Erythroblast (primary cell): Measurements from ENCODE around the gene SCN2A.
"Not testable (repeated sequence)": the region's sequence is repeated elsewhere in the genome, so short reads cannot be mapped to it uniquely, and the experiment has no call there.

Experiments
- DNase-seq, 2 experiments: peaks; one replicate each; lab custom pipeline; 2025; lab: John Stamatoyannopoulos, UW
- GATA1 ChIP-seq: IDR thresholded peaks from 2 replicates; pipeline ENCODE4 v1.6.1; 2011; ENCODE audit warnings: low read depth, mild to moderate bottlenecking, control low read depth, low read length, moderate library complexity
- POLR2A ChIP-seq: IDR thresholded peaks from 2 replicates; pipeline ENCODE4 v1.6.1; 2011; ENCODE audit warnings: mild to moderate bottlenecking, low read length

SCN2A gene

GRCh38 chr2:165227571-165227970 is 11.6 kb upstream of the SCN2A start:
- no peak for TF ChIP-seq GATA1
- no peak for TF ChIP-seq POLR2A
- no peak for DNase-seq

GRCh38 chr2:165237056-165237455 is 2.2 kb upstream of the SCN2A start:
- no peak for TF ChIP-seq POLR2A
- TF ChIP-seq GATA1: no peak
- DNase-seq: no peak

GRCh38 chr2:165238295-165238694 is 919 bp upstream of the SCN2A start:
- peak; percentile 14 to 32 for DNase-seq
- TF ChIP-seq POLR2A (no peak), GATA1 (no peak)

- DNase-seq: no peak
- TF ChIP-seq POLR2A (no peak), GATA1 (no peak)
Measured at GRCh38 chr2:165239856-165240515, 772 bp downstream of the SCN2A start.

- no peak for TF ChIP-seq GATA1
- TF ChIP-seq POLR2A: no peak
- no peak for DNase-seq
Measured at GRCh38 chr2:165240916-165241315, 1.7 kb downstream of the SCN2A start.

- no peak for TF ChIP-seq POLR2A
- TF ChIP-seq GATA1: no peak
- no peak for DNase-seq
Measured at GRCh38 chr2:165245081-165245793, 6.0 kb downstream of the SCN2A start.

- TF ChIP-seq POLR2A (no peak), GATA1 (no peak)
- no peak for DNase-seq
Measured at GRCh38 chr2:165248238-165248637, 9.0 kb downstream of the SCN2A start.

GRCh38 chr2:165251366-165251765 is 12.2 kb downstream of the SCN2A start:
- no peak for DNase-seq
- TF ChIP-seq POLR2A: no peak
- no peak for TF ChIP-seq GATA1

- TF ChIP-seq GATA1 (no peak), POLR2A (no peak)
- no peak for DNase-seq
Measured at GRCh38 chr2:165253178-165253577, 14.0 kb downstream of the SCN2A start.

GRCh38 chr2:165256618-165257017 is 17.4 kb downstream of the SCN2A start:
- TF ChIP-seq POLR2A (no peak), GATA1 (no peak)
- DNase-seq: no peak

- not testable (repeated sequence) for DNase-seq
Measured at GRCh38 chr2:165260347-165260746, 21.1 kb downstream of the SCN2A start.

- DNase-seq: no peak
- no peak for TF ChIP-seq POLR2A
- TF ChIP-seq GATA1: no peak
Measured at GRCh38 chr2:165268754-165269153, 29.5 kb downstream of the SCN2A start.

- no peak for DNase-seq
- TF ChIP-seq POLR2A (no peak), GATA1 (no peak)
Measured at GRCh38 chr2:165273176-165273575, 34.0 kb downstream of the SCN2A start.

- DNase-seq: no peak
- no peak for TF ChIP-seq GATA1
- no peak for TF ChIP-seq POLR2A
Measured at GRCh38 chr2:165274698-165275097, 35.5 kb downstream of the SCN2A start.

GRCh38 chr2:165275932-165276331 is 36.7 kb downstream of the SCN2A start:
- TF ChIP-seq POLR2A (no peak), GATA1 (no peak)

GRCh38 chr2:165277295-165277694 is 38.1 kb downstream of the SCN2A start:
- DNase-seq: no peak
- TF ChIP-seq GATA1 (no peak), POLR2A (no peak)

More at GRCh38 chr2:165275932-165276331, 36.7 kb downstream of the SCN2A start:
- no peak for DNase-seq
